Measurements from ENCODE around the gene UFD1.
"Not testable (repeated sequence)": the region's sequence is repeated elsewhere in the genome, so short reads cannot be mapped to it uniquely, and the experiment has no call there.

DNA sequence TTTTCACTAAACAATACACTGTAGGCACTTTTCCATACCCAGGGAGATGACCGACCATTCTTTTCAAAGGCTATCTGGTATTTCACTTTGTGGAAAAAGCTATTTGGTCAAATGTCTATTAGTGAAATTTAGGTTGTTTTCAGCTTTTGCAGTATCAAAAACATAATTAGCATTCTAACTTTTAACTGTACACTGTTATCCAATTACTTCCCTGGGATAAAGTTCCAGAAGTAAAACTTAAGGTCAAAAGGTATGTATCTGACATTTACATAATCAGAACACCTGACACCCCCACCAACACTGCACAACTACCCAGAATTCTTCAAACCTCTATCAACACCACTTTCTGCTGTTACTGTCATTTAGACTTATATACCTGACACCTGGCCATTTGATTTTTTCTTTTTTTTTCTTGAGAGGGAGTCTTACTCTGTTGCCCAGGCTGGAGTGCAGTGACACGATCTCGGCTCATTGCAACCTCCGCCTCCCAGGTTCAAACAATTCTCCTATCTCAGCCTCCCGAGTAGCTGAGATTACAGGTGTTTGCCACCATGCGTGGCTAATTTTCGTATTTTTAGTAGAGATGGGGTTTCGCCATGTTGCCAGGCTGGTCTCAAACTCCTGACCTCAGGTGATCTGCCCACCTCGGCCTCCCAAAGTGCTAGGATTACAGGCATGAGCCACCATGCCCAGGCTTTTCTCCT lies 33.6 kb downstream of the UFD1 start:
- TF ChIP-seq, protein P1, sequence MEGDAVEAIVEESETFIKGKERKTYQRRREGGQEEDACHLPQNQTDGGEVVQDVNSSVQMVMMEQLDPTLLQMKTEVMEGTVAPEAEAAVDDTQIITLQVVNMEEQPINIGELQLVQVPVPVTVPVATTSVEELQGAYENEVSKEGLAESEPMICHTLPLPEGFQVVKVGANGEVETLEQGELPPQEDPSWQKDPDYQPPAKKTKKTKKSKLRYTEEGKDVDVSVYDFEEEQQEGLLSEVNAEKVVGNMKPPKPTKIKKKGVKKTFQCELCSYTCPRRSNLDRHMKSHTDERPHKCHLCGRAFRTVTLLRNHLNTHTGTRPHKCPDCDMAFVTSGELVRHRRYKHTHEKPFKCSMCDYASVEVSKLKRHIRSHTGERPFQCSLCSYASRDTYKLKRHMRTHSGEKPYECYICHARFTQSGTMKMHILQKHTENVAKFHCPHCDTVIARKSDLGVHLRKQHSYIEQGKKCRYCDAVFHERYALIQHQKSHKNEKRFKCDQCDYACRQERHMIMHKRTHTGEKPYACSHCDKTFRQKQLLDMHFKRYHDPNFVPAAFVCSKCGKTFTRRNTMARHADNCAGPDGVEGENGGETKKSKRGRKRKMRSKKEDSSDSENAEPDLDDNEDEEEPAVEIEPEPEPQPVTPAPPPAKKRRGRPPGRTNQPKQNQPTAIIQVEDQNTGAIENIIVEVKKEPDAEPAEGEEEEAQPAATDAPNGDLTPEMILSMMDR (IDR thresholded peaks at IDR 0.05; ENCODE audit: low read depth, low read length) = not testable (repeated sequence)
- TF ChIP-seq EZH2phosphoT487 (IDR thresholded peaks at IDR 0.05; ENCODE audit: low read depth) = not testable (repeated sequence)
